ENCODE measurements around the gene PLXNA4.

PLXNA4 gene

DNA sequence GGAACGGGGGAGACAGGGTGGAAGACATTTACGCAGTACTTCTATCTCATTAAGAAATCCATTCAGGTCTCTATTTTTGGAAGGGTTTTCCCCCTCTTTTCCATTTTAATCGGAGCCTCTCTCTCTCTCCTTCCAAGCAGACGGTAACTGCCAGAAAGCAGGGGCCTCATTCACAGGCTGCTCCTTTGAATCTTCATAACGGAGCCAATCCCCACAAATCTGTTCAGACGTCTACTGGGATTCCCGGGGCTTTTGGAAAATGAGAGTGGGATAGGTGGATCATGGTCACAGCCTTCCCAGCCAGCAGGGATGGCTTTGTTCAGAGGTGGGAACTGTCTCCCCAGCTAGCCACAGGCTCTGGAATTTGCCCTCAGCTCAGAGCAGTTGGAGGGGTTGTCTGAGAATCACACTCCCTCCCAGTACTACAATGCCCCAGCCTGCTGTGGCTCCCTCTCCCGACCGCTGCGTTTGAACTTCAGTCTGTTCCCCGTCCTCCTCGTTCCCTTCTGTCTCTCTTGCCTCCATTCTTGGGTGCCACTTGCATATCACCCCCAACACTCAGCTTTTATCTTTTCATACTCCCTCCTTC lies 413.6 kb downstream of the PLXNA4 start:
- no peak overlapping the region for H3K4me3 ChIP-seq (ENCODE audit: low read depth, low read length)
- DNase-seq (ENCODE audit: low read depth) = no peak
- TF ChIP-seq MYC (IDR thresholded peaks at IDR 0.05; ENCODE audit: low read depth, low read length) (no peak), POLR2A (IDR thresholded peaks at IDR 0.05; ENCODE audit: extremely low read depth, insufficient read length) (no peak)
- TF ChIP-seq, protein P1, sequence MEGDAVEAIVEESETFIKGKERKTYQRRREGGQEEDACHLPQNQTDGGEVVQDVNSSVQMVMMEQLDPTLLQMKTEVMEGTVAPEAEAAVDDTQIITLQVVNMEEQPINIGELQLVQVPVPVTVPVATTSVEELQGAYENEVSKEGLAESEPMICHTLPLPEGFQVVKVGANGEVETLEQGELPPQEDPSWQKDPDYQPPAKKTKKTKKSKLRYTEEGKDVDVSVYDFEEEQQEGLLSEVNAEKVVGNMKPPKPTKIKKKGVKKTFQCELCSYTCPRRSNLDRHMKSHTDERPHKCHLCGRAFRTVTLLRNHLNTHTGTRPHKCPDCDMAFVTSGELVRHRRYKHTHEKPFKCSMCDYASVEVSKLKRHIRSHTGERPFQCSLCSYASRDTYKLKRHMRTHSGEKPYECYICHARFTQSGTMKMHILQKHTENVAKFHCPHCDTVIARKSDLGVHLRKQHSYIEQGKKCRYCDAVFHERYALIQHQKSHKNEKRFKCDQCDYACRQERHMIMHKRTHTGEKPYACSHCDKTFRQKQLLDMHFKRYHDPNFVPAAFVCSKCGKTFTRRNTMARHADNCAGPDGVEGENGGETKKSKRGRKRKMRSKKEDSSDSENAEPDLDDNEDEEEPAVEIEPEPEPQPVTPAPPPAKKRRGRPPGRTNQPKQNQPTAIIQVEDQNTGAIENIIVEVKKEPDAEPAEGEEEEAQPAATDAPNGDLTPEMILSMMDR (IDR thresholded peaks at IDR 0.05; ENCODE audit: low read depth, low read length) = no peak
- TF ChIP-seq, protein P2, sequence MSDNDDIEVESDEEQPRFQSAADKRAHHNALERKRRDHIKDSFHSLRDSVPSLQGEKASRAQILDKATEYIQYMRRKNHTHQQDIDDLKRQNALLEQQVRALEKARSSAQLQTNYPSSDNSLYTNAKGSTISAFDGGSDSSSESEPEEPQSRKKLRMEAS (IDR thresholded peaks at IDR 0.05; ENCODE audit: low read depth, low read length) = no peak

DNA sequence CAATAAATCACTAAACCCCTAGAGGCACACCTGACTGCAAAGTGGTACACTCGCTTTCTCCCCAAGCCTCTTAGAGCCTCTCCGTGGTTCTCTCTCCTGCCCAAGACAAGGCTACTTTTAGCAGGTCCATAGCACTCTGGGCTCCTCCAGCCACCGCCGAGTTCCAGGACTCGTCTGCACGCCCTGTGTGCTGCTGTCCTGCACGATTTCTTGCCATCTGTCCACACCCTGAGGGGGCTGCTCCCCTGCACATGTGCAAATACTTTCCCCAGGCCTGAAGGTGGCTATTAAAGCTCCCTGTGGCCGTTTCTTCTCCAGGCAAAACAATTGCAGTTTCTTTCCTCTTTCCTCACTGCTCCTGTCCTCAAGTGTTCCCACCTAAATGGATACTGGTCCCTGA lies 414.3 kb downstream of the PLXNA4 start:
- H3K4me3 ChIP-seq (ENCODE audit: low read depth, low read length) = no peak overlapping the region
- no peak for DNase-seq (ENCODE audit: low read depth)
- TF ChIP-seq, protein P2 (IDR thresholded peaks at IDR 0.05; ENCODE audit: low read depth, low read length) = no peak
- TF ChIP-seq POLR2A (IDR thresholded peaks at IDR 0.05; ENCODE audit: extremely low read depth, insufficient read length) = no peak
- TF ChIP-seq, protein P1 (IDR thresholded peaks at IDR 0.05; ENCODE audit: low read depth, low read length) = no peak
- no peak for TF ChIP-seq MYC (IDR thresholded peaks at IDR 0.05; ENCODE audit: low read depth, low read length)

DNA sequence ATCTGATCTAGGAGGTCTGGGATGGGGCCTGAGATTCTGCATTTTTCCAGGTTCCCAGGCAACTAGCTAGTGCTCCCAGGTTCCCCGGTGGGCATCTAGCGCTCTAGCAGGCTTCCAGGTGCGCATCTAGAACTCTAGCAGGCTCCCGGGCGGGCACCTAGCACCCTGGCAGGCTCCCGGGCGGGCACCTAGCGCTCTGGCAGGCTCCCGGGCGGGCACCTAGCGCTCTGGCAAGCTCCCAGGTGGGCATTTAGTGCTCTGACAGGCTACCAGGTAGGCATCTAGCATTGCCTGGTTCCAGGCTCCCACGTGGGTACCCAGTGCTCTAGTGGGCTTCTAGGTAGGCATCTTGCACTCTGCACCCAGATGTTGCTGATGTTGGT lies 414.7 kb downstream of the PLXNA4 start:
- no peak overlapping the region for H3K4me3 ChIP-seq (ENCODE audit: low read depth, low read length)
- TF ChIP-seq POLR2A (IDR thresholded peaks at IDR 0.05; ENCODE audit: extremely low read depth, insufficient read length) = no peak
- TF ChIP-seq MYC (IDR thresholded peaks at IDR 0.05; ENCODE audit: low read depth, low read length) = no peak
- TF ChIP-seq, protein P1 (IDR thresholded peaks at IDR 0.05; ENCODE audit: low read depth, low read length) = no peak
- DNase-seq (ENCODE audit: low read depth) = no peak

DNA sequence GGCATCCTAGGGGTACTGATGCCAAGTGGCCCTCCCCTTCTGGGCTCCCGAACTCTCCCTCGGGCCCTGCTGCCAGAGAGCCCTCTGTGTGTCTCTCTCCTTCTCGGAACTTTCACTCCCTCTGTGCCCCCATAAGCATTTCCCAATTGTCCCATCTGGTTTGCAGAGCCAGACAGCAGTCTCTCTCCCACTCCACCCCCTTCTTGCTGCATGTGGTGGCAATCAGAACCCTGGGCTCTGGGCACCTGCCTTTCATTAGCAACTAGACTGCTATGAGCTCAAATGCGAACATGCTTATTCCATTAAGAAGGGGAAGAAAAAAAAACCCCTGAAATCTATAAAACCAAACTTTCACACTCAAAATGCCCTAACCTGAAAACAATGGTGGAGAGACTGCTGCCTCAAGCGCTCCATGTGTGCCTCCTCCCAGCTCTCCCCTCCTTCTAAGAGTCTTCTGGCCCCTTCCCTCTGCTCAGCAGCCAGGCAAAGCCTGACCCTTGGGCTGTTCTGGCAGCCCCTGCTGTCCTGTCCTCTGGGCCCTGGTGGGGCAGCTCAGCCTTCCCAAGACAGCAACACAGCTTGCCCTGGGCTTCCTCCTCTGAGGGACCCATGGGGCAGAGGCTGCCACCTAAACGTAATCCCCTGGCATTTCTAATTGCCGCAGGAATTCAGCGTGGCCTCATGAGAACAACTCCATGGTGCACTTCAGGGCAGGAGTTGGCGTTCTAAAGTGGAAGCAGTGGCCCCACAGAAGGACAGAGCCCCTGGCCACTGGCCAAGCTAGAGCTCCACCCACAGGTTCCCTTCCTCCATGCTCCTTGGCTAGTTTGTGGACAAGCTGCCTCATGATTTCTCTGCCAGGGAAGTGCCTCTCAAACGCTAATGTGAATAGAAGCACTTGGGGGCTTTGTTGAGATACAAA lies 415.4 kb downstream of the PLXNA4 start:
- no peak overlapping the region for H3K4me3 ChIP-seq (ENCODE audit: low read depth, low read length)
- TF ChIP-seq, protein P2 (IDR thresholded peaks at IDR 0.05; ENCODE audit: low read depth, low read length) = no peak
- TF ChIP-seq MYC (IDR thresholded peaks at IDR 0.05; ENCODE audit: low read depth, low read length) (no peak), POLR2A (IDR thresholded peaks at IDR 0.05; ENCODE audit: extremely low read depth, insufficient read length) (no peak)
- TF ChIP-seq, protein P1 (IDR thresholded peaks at IDR 0.05; ENCODE audit: low read depth, low read length) = no peak
- DNase-seq (ENCODE audit: low read depth) = no peak

DNA sequence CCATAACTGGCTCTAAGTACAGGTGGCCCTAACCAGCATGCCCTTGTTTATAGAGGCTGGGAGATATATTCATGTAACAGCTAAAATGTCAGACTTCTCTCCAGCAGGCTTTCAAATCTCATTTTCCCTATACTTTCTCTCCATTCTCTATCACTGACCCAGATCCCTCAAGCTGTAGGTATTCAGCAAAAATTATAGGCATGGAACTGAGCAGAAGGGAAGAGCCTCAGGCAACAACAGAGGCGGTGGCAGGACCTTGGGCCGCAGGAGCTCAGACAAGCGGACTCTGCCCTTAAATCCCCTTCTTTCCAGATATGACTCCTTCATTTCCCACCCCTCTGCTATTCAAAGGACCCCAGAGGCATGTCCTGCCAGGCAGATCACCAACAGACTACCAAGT lies 417.4 kb downstream of the PLXNA4 start:
- no peak for DNase-seq (ENCODE audit: low read depth)
- TF ChIP-seq MYC (IDR thresholded peaks at IDR 0.05; ENCODE audit: low read depth, low read length) (no peak), POLR2A (IDR thresholded peaks at IDR 0.05; ENCODE audit: extremely low read depth, insufficient read length) (no peak)
- TF ChIP-seq, protein P2 (IDR thresholded peaks at IDR 0.05; ENCODE audit: low read depth, low read length) = no peak
- TF ChIP-seq, protein P1 (IDR thresholded peaks at IDR 0.05; ENCODE audit: low read depth, low read length) = no peak
- H3K4me3 ChIP-seq (ENCODE audit: low read depth, low read length) = no peak overlapping the region
